ENCODE data around the gene PCSK4. TPM values are rescaled to one million over a fixed set of nuclear protein-coding genes. Genes with fewer than 3 reads are reported as not detected.

Gene PCSK4
- total RNA-seq, 1 experiment from 2014 or later, result 11.1 TPM

GRCh38 chr19:1460033-1460995 lies 29.8 kb downstream of the PCSK4 start:
- H3K27me3 ChIP-seq (ENCODE audit: insufficient read depth, low read length), result no peaks in the 10 kb centered on the region
- DNase-seq (ENCODE audit: low read depth, low spot score) (no peak), ATAC-seq (no peak)
- no peaks in the 10 kb centered on the region for H3K9me3 ChIP-seq (ENCODE audit: control insufficient read depth in 1 of 2, insufficient read depth in 1 of 2, low read depth in 1 of 2, low read length in 2 of 2)
- BruUV-seq (replicated peaks), result no TSS peak
- H3K4me2 ChIP-seq (ENCODE audit: low read length), result no peak overlapping the region
- no peak overlapping the region for H3K27ac ChIP-seq (ENCODE audit: low read depth, low read length)
- H4K20me1 ChIP-seq (ENCODE audit: insufficient read depth), result no peaks in the 10 kb centered on the region
- TF ChIP-seq EZH2 (IDR thresholded peaks at IDR 0.05) (no peak), POLR2A (IDR thresholded peaks at IDR 0.05; ENCODE audit: borderline replicate concordance, extremely low read depth, insufficient read depth, insufficient read length) (no peak), CEBPB (IDR thresholded peaks at IDR 0.05; ENCODE audit: low read depth) (no peak), SRF (IDR thresholded peaks at IDR 0.05; ENCODE audit: low read depth) (no peak), ATF3 (IDR thresholded peaks at IDR 0.05) (no peak), SIN3A (IDR thresholded peaks at IDR 0.05; ENCODE audit: low read depth) (no peak), ZBTB33 (IDR thresholded peaks at IDR 0.05; ENCODE audit: extremely low read depth, insufficient replicate concordance, low read length) (no peak), POLR2AphosphoS5 (IDR thresholded peaks at IDR 0.05; ENCODE audit: low read depth, low read length) (no peak), CBX3 (IDR thresholded peaks at IDR 0.05; ENCODE audit: low read depth) (no peak), SP1 (IDR thresholded peaks at IDR 0.05; ENCODE audit: low read depth) (no peak), MAX (IDR thresholded peaks at IDR 0.05) (no peak), RAD21 (IDR thresholded peaks at IDR 0.05; ENCODE audit: low read depth) (no peak)
- no peak overlapping the region for H2AFZ ChIP-seq (ENCODE audit: low read depth, low read length, poor library complexity, severe bottlenecking)
- ChIA-PET POLR2A (no interaction called here), RAD21 (ENCODE audit: low non-redundant PET in 1 of 2, low total read pairs in 2 of 2, uncharacterized antibody in 2 of 2, unreplicated experiment in 2 of 2) (no interaction called here), CTCF (no interaction called here)
- H3K4me3 ChIP-seq (replicated peaks in 1 of 2; ENCODE audit: low read depth in 1 of 2, low read length in 2 of 2), result no peak overlapping the region
- H3K79me2 ChIP-seq (ENCODE audit: insufficient read depth, low read length), result no peaks in the 10 kb centered on the region
- peaks cover 6 to 27% of the 10 kb centered on the region in 2 experiments; a peak in 3 of 4 replicates for H3K4me1 ChIP-seq (ENCODE audit: control insufficient read depth in 1 of 2, insufficient read depth in 2 of 2, low read length in 2 of 2)
- H3K9me2 ChIP-seq (ENCODE audit: insufficient read depth), result no peaks in the 10 kb centered on the region
- intact Hi-C loops (cut with micrococcal nuclease), result no loop called here
- H3K36me3 ChIP-seq (ENCODE audit: control insufficient read depth in 1 of 2, insufficient read depth in 2 of 2, low read length in 2 of 2), result peaks cover 0 to 3% of the 10 kb centered on the region in 2 experiments; a peak in 1 of 4 replicates
- no peak overlapping the region for H3K9ac ChIP-seq (ENCODE audit: low read length)
